Fibroblast of gingiva (primary cell): Measurements from ENCODE around the gene SPTBN4.
"Not testable (repeated sequence)": the region's sequence is repeated elsewhere in the genome, so short reads cannot be mapped to it uniquely, and the experiment has no call there.

Source experiments
- DNase-seq: peaks from one replicate; pipeline ENCODE4 v3.0.0-alpha.2; 2011; ENCODE audit warnings: low read depth

Gene SPTBN4

DNA sequence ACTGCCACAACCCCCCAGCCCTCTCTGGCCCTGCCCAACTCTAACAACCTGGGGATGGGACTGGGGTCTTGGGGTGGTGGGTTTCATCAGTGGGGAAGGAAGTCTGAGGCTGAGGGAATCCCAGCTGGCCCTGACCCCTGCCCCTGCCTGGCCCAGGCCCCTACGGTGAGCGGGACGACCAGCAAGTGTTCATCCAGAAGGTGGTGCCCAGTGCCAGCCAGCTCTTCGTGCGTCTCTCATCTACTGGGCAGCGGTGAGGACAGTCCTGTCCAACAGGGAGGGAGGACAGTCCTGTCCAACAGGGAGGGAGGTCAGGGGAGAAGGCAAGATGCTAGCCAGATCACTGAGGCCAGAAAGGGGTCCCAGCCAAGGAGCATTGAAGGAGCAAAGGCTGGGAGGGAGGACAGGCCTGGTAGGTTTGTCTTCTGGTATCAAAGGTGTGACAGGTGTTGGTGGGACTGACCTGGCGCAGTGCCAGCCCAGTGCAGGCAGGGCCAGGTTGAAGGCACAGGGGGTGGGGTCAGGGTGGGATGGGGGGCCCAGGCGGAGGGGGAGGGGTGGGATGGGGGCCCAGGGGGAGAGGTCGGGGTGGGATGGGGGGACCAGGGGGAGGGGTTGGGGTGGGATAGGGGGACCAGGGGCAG is 122.2 kb downstream of the SPTBN4 start:
- DNase-seq, result no peak

DNA sequence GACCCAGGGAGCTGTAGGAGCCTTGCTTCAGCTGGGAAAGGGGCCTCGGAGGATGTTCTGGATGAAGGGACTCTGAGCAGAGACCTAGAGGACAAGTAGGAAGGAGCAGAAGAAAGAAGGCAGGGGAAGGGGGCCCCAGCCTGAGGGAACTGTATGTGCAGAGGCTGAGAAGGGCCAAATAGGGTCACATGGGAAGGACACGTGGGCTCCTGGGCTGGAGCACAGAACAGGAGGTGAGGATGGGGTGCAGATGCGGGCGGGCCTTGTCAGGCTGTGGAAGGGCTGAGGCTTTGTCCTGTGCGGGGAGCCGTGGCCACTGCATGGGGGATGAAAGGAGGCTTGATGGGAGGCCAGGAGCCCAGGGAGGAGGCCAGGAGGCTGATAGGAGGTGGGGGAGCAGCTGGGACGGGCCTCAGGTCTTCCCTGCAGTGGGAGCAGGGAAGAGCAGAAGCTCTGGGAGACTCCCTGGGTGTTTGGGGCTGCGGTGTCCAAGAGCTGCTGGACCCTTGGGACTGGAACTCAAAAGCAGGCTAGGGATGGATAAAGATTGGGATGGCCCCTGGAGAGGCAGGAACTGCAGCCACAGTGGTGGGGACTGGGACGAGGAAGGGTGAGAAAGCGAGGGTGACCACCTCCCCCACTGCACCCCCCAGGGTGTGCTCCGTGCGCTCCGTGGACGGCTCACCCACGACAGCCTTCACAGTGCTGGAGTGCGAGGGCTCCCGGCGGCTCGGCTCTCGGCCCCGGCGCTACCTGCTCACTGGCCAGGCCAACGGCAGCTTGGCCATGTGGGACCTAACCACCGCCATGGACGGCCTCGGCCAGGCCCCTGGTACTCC is 123.0 kb downstream of the SPTBN4 start:
- DNase-seq, result no peak

DNA sequence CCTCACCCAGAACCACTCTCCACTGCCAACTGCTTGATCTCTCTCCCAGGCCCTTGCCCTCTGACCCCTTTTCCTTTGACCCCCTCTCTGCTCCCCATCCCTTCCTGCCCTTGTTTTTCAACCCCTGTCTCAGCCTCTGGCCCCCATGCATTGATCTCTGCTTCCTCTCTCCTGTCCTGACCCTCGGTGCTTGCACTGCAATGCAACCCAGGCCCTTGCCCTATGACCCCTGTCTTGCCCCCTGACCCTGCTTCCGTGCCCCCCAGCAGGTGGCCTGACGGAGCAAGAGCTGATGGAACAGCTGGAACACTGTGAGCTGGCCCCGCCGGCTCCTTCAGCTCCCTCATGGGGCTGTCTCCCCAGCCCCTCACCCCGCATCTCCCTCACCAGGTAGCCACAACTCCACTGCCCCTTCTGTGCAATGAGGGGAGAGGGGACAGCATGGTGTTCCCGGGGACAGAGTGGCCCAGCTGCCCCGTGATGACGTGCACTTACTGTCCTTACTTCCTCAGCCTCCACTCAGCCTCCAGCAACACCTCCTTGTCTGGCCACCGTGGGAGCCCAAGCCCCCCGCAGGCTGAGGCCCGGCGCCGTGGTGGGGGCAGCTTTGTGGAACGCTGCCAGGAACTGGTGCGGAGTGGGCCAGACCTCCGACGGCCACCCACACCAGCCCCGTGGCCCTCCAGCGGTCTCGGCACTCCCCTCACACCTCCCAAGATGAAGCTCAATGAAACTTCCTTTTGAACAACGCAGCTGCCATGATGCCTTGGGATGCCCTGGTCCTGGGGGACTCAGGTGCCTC is 123.9 kb downstream of the SPTBN4 start:
- no peak for DNase-seq

DNA sequence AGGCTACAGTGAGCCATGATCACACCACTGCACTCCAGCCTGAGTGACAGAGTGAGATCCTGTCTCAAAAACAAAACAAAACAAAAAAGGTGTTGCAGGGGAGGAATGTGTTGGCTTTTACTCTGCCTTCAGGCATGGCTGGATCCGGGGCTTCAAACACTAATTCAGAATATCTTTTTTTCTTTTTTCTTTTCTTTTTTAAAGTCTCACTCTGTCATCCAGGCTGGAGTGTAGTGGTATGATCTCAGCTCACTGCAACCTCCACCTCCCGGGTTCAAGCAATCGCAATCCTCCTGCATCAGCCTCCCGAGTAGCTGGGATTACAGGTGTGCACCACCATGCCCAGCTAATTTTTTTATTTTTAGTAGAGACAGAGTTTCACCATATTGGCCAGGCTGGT is 124.9 kb downstream of the SPTBN4 start:
- not testable (repeated sequence) for DNase-seq

DNA sequence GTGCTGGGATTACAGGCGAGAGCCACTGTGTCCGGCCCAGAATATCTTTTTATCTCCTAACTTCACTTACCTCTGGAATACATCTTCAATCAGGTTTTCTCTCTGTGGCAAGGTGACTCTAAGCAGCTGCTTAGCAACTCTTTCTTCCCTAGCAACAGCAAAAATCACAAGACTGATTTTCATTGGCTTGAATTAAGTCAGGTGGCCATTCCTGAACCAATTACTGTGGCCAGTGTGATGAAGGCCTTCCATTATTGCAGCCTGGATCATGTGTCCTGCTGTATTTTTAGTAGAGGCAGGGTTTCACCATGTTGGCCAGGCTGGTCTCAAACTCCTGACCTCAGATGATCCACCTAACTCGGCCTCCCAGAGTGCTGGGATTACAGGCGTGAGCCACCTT is 125.4 kb downstream of the SPTBN4 start:
- peak; percentile 53 for DNase-seq

DNA sequence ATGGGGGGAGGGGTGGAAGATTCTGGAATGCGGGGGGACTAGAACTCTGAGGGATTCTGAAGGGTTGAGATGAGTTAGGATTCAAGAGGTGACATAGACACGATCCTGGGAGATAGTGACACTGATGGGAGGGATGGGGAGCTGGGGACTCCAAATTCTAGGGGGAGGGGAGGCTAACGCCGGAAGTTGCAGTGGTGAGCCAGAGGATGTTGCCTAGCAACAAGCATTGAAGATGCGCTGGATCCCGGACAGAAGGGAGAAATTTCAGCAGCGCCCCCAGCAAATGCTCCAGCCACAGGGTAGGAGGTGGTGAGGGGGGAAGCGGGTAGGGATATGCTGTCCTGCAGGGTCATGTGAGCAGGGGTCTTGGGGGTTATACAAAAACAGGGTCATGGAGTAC is 127.5 kb downstream of the SPTBN4 start:
- no peak for DNase-seq

DNA sequence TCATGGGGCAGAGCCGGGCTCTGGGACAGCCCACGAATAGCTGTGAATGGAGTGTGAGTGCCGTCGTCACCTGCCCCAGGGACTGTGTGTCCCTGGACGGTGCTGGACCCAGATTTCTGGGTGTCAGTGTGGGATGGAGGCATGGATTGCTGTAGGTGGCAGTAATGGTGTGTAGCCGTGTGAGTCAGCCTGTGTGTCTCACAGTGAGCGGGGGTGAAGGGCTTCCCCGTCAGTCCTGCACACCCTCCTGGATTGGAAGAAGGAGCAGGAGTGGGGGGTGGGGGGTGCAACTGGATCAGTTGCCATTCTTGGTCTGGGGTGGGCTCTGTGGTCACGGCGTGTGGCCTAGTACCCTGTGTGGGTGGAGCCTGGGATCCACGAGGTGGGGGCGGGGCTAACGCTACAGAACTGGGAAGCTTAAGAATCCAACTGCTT is 127.9 kb downstream of the SPTBN4 start:
- DNase-seq, result no peak

DNA sequence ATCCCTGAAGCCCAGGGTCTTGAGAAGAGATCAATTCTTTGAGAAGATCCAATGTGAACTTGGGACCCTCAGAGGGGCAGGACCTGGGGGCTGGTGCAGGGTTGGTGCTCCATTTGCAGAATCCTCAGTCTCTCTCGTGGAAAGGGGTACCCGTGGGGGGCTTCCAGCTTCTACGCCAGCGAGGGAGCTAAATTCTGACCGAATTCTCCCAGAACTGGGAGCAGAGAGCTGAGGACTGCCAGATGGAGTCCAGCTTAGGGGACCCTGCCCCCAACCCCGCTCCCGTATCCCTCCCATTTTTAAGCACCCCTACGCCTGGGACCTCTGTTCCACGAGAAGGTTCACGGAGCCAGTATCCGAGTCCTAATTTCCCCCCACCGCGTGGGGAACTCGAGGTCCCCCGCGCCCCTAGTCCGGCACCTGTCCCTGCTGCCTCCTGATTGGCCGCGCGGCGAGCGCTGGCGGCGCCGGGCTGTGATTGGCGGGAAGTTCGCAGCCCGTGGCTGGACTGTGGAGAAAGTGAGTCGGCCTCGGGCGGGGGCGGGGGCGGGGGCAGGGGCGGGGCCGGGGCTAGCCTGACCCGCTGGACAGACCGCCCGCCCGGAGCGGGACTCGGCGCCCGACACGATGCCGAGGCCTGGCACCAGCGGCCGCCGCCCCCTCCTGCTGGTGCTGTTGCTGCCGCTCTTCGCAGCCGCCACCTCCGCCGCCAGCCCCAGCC is 130.0 kb downstream of the SPTBN4 start:
- peak; percentile 36 for DNase-seq

DNA sequence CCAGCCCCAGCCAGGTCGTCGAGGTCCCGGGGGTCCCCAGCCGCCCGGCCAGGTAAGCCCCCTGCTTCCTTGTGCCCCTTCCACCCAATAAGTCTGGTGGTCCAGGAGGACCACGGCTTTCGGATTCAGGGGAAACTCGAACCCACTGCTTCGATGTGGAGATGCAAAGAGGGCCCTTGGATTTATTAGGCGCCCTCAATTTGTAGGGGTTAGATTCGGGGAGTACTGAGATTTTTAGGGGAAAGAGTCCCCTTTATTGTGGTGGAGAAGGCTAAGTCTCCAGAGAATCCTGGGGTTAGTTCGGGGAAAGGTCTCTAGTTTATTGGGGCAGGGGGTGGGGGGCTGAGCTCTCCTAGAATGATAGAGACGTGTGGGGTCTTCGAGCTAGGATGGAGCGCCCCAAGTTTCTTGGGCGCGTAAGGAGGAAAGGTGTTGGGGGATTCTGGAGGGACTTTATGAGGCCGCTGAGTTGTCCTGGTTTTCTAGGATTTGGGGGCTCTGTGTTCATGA is 130.6 kb downstream of the SPTBN4 start:
- DNase-seq, result no peak

DNA sequence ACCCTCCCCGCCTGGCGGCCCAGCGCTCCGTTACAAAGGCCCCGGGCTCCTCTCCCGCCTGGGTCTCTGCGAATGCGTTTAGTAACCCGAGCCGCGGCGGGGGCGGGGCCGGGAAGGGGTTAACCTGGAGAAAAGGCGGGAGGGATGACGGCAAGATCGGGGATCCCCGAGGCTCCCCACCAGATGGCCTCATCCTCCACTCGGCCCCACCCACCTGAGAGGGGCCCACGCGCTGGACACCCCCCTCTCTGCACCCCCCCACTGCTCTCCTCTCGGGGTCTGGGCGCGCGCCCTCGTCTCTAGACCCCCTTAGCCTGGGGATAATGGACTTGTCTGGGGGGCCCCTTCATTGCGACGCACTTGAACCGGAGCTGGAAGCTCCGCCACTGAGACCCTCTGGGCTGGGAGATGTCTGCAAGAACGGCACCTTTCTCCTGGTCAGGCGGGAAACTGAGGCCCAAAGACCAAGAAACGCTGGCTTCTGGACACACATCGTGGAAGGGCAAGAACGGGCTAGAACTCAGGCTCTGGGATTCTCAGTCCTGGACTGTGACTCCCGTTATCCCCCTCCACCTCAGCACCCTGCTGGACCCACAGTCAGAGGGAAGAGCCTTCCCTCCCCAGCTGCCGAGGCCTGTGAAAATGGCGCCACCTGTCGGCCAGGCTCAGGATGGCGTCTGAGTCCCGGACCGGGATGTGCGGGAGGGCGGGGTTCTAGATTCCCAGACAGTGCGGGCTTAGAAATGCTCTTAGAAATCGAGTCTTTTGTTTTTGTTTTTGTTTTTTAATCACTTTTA is 131.5 kb downstream of the SPTBN4 start:
- DNase-seq, result peak; percentile 72

DNA sequence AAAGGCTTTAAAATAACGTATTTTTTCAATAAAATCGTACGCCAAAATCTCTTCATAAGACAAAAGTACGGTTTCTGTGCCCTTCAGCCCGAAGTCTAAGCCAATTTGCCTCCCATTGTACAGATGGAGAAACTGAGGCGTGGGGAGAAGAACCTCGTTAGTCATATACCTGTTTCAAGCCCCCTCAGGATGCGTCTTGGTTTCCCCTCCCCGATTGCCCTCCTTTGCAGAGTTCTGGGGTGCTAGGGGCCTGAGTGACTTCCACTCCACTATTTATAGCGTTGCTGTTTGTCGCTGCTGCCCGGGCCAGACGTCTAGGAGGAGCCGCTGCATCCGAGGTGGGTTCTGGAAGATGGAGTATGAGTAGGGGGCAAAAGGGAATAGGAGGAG is 132.1 kb downstream of the SPTBN4 start:
- no peak for DNase-seq

DNA sequence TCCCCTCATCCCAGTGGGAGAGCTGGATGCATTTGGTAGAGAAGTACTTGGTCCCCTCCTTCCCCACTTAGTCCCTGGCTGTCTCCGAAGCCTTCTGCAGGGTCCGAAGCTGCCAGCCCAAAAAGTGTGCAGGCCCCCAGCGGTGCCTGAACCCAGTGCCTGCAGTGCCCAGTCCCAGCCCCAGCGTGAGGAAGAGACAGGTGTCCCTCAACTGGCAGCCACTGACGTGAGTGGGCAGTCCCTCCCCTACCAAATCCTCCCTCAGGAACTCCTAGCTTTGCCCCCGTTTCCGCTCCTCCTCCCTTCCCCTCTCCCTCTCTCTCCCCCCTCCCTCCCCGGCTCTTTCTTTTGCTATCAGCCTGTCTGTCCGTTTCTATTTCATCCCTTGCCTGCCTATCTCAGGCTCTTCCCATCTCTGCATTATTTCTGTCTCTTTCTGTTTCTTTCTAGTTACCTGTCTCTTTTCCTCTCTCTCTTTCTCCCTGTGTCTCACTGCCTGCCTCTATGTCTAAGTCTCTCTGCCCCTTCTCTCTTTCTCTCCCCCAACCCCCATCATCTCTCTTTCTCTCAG is 132.6 kb downstream of the SPTBN4 start:
- DNase-seq, result no peak

DNA sequence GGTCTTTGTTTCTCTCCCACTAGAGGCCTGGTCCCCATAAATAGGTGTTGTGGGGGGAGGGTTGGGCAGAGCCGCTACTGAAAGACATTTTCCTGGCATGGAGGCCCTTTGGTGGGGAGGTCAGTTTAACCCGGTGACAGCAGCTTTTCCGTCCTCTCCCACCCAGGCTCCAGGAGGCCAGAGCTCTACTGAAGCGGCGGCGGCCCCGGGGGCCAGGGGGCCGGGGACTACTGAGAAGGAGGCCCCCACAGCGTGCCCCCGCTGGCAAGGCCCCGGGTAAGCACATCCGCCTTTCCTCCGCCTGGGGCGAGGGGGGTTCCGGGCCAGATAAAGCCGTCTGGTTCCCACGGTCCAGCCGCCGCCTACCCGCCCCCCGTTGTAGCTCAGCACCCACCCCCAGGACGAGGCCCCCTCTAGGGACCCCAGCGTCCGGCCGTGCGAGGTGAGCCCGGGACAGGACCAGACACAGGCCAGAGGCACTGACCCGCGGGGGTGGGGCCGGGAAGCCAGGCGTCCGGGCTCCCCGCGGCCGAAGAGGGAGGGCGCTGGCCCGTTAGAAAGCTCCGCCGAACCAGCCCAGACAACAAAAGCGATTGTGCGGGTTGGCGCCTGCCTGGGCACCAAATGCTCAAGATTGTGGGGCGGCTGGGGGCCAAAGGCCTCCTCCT is 133.2 kb downstream of the SPTBN4 start:
- no peak for DNase-seq

DNA sequence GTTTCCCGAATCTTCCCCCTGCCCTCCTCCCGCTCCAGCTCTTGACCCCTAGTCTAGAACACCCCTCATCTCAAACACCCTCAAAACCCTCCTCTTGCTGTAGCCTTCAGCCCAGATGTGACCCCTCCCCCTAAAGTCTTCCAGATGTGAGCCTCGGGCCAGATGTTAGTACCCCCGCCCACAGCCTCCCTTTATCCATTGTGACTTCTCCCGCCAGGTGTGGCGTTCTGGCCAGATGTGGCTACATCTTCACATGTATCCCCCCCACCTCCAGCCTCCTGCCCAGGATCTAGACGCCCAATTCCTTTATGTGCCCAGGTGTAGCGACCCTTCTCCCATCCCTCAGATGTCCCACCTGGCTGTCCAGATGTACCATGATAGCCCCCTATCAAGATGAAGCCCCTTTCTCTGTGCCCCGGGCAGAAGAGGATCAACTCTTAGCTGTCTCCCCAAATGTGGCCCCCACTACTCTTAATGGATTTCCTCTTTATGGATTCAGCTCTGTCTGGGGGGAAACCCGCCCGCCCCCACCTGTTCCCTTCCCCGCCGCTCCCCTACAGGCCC is 133.9 kb downstream of the SPTBN4 start:
- DNase-seq, result no peak

DNA sequence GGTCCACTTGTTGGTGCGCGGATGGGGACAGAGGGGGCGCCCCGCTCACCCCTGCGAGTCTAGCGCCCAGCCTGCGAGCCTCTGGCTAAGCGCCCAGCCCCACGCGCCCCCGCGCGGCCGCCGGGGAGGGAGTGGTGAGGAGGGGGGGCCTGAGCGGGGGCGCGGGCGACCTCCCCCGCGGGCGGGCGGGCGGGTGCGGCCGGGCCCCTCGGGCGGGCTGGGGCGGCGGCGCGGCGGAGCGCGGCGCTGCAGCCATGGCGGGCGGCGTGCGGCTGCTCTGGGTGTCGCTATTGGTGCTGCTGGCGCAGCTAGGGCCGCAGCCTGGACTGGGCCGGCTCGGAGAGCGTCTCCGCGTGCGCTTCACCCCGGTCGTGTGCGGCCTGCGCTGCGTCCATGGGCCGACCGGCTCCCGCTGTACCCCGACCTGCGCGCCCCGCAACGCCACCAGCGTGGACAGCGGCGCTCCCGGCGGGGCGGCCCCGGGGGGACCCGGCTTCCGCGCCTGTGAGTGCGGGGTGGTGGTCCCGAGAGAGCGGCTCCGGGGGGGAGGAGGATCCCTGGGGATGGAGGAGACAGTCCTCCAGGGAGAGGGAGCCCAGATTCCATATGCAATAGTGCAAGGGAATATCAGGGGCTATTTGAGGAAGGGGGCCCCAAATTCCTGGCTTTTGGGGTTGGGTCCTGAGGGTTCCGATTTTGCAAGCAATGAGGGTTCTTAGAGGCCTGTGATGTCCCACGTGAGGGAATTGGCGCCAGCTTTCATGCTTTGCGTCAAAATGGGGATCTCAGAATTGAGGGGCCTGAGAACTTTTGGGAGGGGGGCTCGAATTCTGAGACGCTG is 134.6 kb downstream of the SPTBN4 start, which contains the start of gene LTBP4:
Gene LTBP4, plus strand, starts transcription at position 236 of the 841 bp plus-strand sequence. Its CDS starts 19 bp downstream, at position 255.
- no peak for DNase-seq

DNA sequence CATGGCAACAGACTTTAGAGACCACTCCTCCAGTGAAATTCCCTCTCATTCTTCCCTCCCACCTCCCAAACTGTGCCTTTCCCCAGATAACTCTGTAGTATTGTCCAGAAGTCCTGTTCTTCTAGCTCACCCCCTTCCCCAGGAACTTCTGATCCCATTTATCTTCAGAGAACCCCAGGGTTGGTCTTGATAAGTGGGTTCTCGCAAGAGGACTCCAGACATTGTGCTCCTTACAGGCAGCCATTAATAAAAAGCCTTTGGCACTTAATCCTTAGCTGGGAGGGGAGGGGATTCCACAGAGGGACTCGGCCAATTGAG is 136.2 kb downstream of the SPTBN4 start:
- DNase-seq, result no peak

DNA sequence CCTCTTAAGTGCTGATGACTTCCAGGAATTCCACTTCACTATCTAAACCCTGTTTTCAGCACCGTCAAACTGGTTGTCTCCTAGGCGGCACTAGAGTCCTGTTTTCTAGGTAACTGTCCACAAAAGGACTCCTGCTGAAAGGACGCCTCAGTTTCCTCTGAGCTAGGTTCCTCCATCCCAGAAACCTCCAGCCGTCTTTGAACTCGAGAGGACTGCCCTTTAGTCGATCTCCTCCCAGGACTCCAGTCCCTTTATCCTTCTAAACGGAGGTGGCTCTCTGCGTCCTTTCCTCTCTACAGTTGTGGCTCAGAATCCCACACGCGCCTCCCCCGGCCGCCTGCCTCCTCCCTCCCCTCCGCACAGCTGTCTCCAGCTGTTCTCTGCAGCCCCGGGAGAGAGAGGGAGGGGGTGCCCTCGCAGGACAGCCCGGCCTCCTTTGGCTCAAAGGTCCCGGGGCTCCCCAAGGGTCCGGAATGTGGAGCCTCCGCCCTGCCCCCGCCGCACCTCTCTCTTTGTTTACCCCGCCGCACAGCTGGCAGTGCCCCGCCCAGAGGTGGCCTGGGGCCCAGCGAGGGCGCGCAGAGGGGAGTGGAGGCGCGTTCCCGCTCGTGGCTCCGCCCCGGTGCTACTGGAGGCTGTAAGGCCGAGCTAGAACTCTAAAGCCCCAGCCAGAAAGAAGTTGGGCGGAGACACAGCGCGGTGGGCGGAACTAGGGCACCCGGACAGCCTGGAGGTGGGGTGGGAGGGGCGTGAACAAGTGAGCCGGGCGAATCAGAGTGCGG is 136.8 kb downstream of the SPTBN4 start:
- peak; percentile 95 for DNase-seq

DNA sequence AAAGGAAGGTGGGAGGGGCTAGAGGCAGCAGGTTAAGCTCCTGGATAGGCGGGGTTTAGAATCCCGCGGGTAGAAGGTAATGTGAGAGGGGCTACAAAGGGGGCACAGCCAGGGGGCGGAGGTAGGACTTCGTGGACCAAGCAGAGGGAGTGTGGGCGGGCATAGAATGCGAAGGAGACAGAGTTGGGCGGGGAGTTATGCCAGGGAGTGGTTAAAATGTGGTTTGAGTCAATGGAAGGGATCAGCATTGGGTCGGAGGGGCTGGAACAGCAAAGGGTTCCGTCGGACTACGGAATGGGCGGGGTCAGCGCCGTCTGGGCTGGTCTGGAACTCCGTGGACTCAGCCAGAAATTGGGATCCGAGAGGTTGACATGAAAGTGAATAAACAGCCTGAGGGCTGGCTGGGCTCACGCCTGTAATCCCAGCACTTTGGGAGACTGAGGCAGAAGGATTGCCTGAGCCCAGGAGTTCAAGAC is 137.4 kb downstream of the SPTBN4 start:
- no peak for DNase-seq
